Measurements from ENCODE around the gene C11orf24. TPM values are rescaled to one million over a fixed set of nuclear protein-coding genes. Genes with fewer than 3 reads are reported as not detected.

C11orf24 gene
- total and polyA plus RNA-seq, 2 of the 4 experiments (the other 2 are of a cell fraction), result 42.5 to 135 TPM

GRCh38 chr11:68224606-68225005 is 47.2 kb downstream of the C11orf24 start:
- dilution Hi-C loops (cut with HindIII; ENCODE audit: low sequenced_read_pairs, unreplicated experiment) (no loop called here), intact Hi-C loops (cut with micrococcal nuclease) (no loop called here), in situ Hi-C loops (cut with MboI; ENCODE audit: low sequenced_read_pairs) (no loop called here)
- no peak overlapping the region for H4K5ac ChIP-seq (ENCODE audit: low read depth, low read length)
- TF ChIP-seq RAD21 (IDR thresholded peaks at IDR 0.05; ENCODE audit: low read length) (no peak), CTCF (conservative IDR thresholded peaks at IDR 0.05; ENCODE audit: low read depth, low read length) (no peak), MAFK (IDR thresholded peaks at IDR 0.05; ENCODE audit: low read depth, low read length) (no peak), BHLHE40 (IDR thresholded peaks at IDR 0.05; ENCODE audit: low read depth, low read length) (no peak), RCOR1 (IDR thresholded peaks at IDR 0.05; ENCODE audit: insufficient replicate concordance, low read length) (no peak)
- H4K20me1 ChIP-seq (ENCODE audit: insufficient read depth, low read length), result no peaks in the 10 kb centered on the region
- H2BK15ac ChIP-seq (ENCODE audit: low read depth, low read length), result no peak overlapping the region
- no peak for DNase-seq
- H3K9me3 ChIP-seq (ENCODE audit: control insufficient read depth, insufficient read depth, low read length), result peaks cover 11% of the 10 kb centered on the region
- no peak overlapping the region for H3K4me3 ChIP-seq (ENCODE audit: insufficient read depth, low read depth, low read length)
- H3K18ac ChIP-seq (ENCODE audit: low read depth, low read length), result no peak overlapping the region
- H2BK5ac ChIP-seq (ENCODE audit: low read depth, low read length, poor library complexity, severe bottlenecking), result no peak overlapping the region
- no peaks in the 10 kb centered on the region for H3K9me1 ChIP-seq (ENCODE audit: insufficient read depth, low read length)
- no TSS peak for BruUV-seq (replicated peaks)
- no peak overlapping the region for H2BK20ac ChIP-seq (ENCODE audit: low read depth, low read length)
- ATAC-seq (ENCODE audit: low read depth), result no peak
- no peak overlapping the region for H3K23ac ChIP-seq (ENCODE audit: low read depth, low read length)
- H3K27ac ChIP-seq (ENCODE audit: insufficient read depth, low read length), result no peak overlapping the region
- no peak overlapping the region for H3K4ac ChIP-seq (ENCODE audit: low read depth, low read length)
- no peak overlapping the region for H4K91ac ChIP-seq (ENCODE audit: insufficient read depth, low read depth, low read length)
- no peak overlapping the region for H3K4me2 ChIP-seq (ENCODE audit: low read depth, low read length)
- H2AK9ac ChIP-seq (replicated peaks; ENCODE audit: low read depth, low read length, poor library complexity), result no peak overlapping the region
- ChIA-PET POLR2A (ENCODE audit: unreplicated experiment) (no interaction called here), CTCF (no interaction called here)
- no peak overlapping the region for H2AK5ac ChIP-seq (ENCODE audit: low read depth, low read length)
- no peaks in the 10 kb centered on the region for H3K4me1 ChIP-seq (ENCODE audit: control insufficient read depth, insufficient read depth, low read length)
- 62% methylated on average over 6 of the region's 11 CpGs; no CpG with 5 or more reads in 1 of the 2 experiments for WGBS, 2 experiments (ENCODE audit: extremely low coverage in 2 of 2, insufficient read length in 1 of 2)
- no peak overlapping the region for H2BK120ac ChIP-seq (ENCODE audit: low read depth, low read length)
- no peak overlapping the region for H3K56ac ChIP-seq (ENCODE audit: extremely low read depth, insufficient read depth, low read length)
- H3K79me1 ChIP-seq (ENCODE audit: low read depth in 1 of 2, low read length in 2 of 2), result no peaks in the 10 kb centered on the region
- H3K36me3 ChIP-seq (ENCODE audit: control insufficient read depth, insufficient read depth, low read length), result no peaks in the 10 kb centered on the region
- H4K8ac ChIP-seq (ENCODE audit: low read depth in 2 of 2, low read length in 2 of 2), result no peak overlapping the region
- no peak overlapping the region for H3K9ac ChIP-seq (ENCODE audit: low read depth, low read length)
- H2AFZ ChIP-seq (replicated peaks; ENCODE audit: low read length, poor library complexity), result peak overlapping the region; percentile 33
- peaks cover 24% of the 10 kb centered on the region for H3K27me3 ChIP-seq (ENCODE audit: control insufficient read depth, insufficient read depth, low read length)
- H3K14ac ChIP-seq (replicated peaks; ENCODE audit: low read depth, low read length), result no peak overlapping the region
